Endodermal cell (in vitro differentiated cells): ENCODE measurements around the gene SCAND1. TPM values are rescaled to one million over a fixed set of nuclear protein-coding genes. Genes with fewer than 3 reads are reported as not detected.
"Not testable (repeated sequence)": the region's sequence is repeated elsewhere in the genome, so short reads cannot be mapped to it uniquely, and the experiment has no call there.

Source experiments
- DNase-seq: peaks from one replicate; pipeline ENCODE4 v3.0.0-alpha.2; 2017
- H3K27ac ChIP-seq: 2 replicates; pipeline ENCODE4 v1.5.1; 2013; ENCODE audit warnings: mild to moderate bottlenecking, low read depth, low read length, moderate library complexity
- H3K27me3 ChIP-seq: 2 replicates; pipeline ENCODE4 v1.6.1; 2013; ENCODE audit warnings: mild to moderate bottlenecking, low read length, moderate library complexity; ENCODE audit not compliant: insufficient read depth, control insufficient read depth, poor library complexity, severe bottlenecking
- H3K36me3 ChIP-seq: 2 replicates; pipeline ENCODE4 v1.7.0; 2013; ENCODE audit warnings: mild to moderate bottlenecking, low read length, moderate library complexity; ENCODE audit not compliant: control insufficient read depth, insufficient read depth
- H3K4me1 ChIP-seq: one replicate; pipeline ENCODE4 v1.7.0; 2013; ENCODE audit warnings: low read length; ENCODE audit not compliant: control insufficient read depth, insufficient read depth
- H3K4me3 ChIP-seq: 2 replicates; pipeline ENCODE4 v1.5.1; 2013; ENCODE audit warnings: mild to moderate bottlenecking, low read length, moderate library complexity
- H3K9ac ChIP-seq: 2 replicates; pipeline ENCODE4 v1.6.1; 2013; ENCODE audit warnings: mild to moderate bottlenecking, low read length, moderate library complexity; ENCODE audit not compliant: poor library complexity, severe bottlenecking; ENCODE audit errors: extremely low read depth
- H3K9me3 ChIP-seq: 2 replicates; pipeline ENCODE4 v1.6.1; 2013; ENCODE audit warnings: mild to moderate bottlenecking, low read length, moderate library complexity; ENCODE audit not compliant: control insufficient read depth
- H3K27ac Mint-ChIP-seq: 2 replicates; pipeline ENCODE4 v1.8.0; 2020; ENCODE audit warnings: mixed read lengths
- H3K27me3 Mint-ChIP-seq: 2 replicates; pipeline ENCODE4 v1.8.0; 2021; ENCODE audit warnings: mild to moderate bottlenecking, mixed read lengths; ENCODE audit not compliant: insufficient read depth
- H3K36me3 Mint-ChIP-seq: 2 replicates; pipeline ENCODE4 v1.8.0; 2020; ENCODE audit warnings: low read depth, mixed read lengths
- H3K4me1 Mint-ChIP-seq: 2 replicates; pipeline ENCODE4 v1.8.0; 2020; ENCODE audit warnings: mixed read lengths
- H3K4me3 Mint-ChIP-seq: 2 replicates; pipeline ENCODE4 v1.8.0; 2020; ENCODE audit warnings: mild to moderate bottlenecking, moderate library complexity, mixed read lengths
- H3K9me3 Mint-ChIP-seq: 2 replicates; pipeline ENCODE4 v1.8.0; 2020; ENCODE audit warnings: mild to moderate bottlenecking, mixed read lengths
- WGBS, 2 experiments: methylation state at CpG; one replicate each; pipeline versions ENCODE4 v1.1.5 to v1.1.7; 2013; ENCODE audit warnings: missing lambda C conversion rate in 2 of 2, mixed read lengths in 1 of 2; ENCODE audit not compliant: insufficient coverage in 1 of 2, insufficient read length in 1 of 2; 5-methylcytosine and 5-hydroxymethylcytosine counted together
- total RNA-seq, 2 donors: library from RNA; stranded (reverse); fragmentation: NEBNext Ultra II Directional in 1 of 2; extraction: Animal tissue kit (Norgen Biotek cat#: 25700) in 1 of 2; gene quantifications; 2 replicates in 1 of 2; 3 replicates in 1 of 2; pipeline ENCODE4 v1.2.1, GENCODE V29; 2021
- TF ChIP-seq, protein P1 (sequence below): fragments of 200-600 bp; sonication (generic); conservative IDR thresholded peaks from 2 replicates; pipeline ENCODE4 v1.5.0; 2021; ENCODE audit warnings: antibody characterized with exemption, mild to moderate bottlenecking

SCAND1 gene
- total RNA-seq, 2 donors from 2014 or later: 56.3 to 59.5 TPM

DNA sequence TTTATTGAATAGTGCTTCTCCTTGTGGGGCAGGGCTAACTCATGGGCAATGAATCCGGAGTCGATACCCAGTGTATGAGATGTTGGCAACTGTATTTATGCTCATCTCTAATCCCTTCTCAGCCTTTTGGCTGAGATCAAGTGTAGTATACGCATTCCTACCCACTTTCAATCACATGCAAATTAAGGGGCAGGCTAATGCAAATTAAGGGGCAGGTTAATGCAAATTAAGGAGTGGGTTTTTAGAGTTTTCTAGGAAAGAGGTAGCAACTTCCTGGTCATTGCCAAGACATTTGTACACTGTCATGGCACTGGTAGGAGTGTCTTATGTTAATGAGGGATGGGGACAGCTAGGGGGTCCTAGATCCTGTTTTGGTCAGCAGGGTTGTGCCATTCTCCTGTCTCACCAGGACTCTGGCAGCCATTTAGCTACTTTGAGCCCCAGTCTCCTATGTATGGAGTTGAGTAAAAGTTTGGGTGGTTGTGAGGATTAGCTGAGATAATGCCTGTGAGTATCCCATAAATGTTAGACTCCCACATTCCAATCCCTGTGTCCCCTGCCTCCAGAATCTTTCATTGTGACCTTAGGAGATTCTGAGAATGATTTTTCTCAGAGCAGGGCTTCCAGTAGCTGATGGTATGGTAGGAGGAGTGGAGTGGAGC lies 13.8 kb upstream of the SCAND1 start, which contains the start of gene CNBD2:
Gene CNBD2 (plus strand): TSS at position 612 of the 662 bp plus-strand sequence. CDS start 173 bp downstream, outside the sequence.
- no peak for DNase-seq
- no peak within 1 kb of the TSS for H3K27ac ChIP-seq
- H3K4me1 Mint-ChIP-seq: peaks cover 6% of the 10 kb centered on the region
- peaks cover 9% of the 10 kb centered on the region for H3K9me3 ChIP-seq
- H3K9me3 Mint-ChIP-seq: peaks cover 10% of the 10 kb centered on the region
- no peaks in the 10 kb centered on the region for H3K36me3 ChIP-seq
- no peak within 1 kb of the TSS for H3K9ac ChIP-seq
- no peaks in the 10 kb centered on the region for H3K27me3 ChIP-seq
- H3K4me3 Mint-ChIP-seq: no peak within 1 kb of the TSS
- H3K27ac Mint-ChIP-seq: no peak within 1 kb of the TSS
- TF ChIP-seq, protein P1, sequence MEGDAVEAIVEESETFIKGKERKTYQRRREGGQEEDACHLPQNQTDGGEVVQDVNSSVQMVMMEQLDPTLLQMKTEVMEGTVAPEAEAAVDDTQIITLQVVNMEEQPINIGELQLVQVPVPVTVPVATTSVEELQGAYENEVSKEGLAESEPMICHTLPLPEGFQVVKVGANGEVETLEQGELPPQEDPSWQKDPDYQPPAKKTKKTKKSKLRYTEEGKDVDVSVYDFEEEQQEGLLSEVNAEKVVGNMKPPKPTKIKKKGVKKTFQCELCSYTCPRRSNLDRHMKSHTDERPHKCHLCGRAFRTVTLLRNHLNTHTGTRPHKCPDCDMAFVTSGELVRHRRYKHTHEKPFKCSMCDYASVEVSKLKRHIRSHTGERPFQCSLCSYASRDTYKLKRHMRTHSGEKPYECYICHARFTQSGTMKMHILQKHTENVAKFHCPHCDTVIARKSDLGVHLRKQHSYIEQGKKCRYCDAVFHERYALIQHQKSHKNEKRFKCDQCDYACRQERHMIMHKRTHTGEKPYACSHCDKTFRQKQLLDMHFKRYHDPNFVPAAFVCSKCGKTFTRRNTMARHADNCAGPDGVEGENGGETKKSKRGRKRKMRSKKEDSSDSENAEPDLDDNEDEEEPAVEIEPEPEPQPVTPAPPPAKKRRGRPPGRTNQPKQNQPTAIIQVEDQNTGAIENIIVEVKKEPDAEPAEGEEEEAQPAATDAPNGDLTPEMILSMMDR: no peak
- peaks cover 4% of the 10 kb centered on the region for H3K27me3 Mint-ChIP-seq
- H3K36me3 Mint-ChIP-seq: no peaks in the 10 kb centered on the region
- no peaks in the 10 kb centered on the region for H3K4me1 ChIP-seq
- 90 to 100% methylated on average over 2 to 3 of the region's 3 CpGs for WGBS, 2 experiments
- no peak within 1 kb of the TSS for H3K4me3 ChIP-seq

DNA sequence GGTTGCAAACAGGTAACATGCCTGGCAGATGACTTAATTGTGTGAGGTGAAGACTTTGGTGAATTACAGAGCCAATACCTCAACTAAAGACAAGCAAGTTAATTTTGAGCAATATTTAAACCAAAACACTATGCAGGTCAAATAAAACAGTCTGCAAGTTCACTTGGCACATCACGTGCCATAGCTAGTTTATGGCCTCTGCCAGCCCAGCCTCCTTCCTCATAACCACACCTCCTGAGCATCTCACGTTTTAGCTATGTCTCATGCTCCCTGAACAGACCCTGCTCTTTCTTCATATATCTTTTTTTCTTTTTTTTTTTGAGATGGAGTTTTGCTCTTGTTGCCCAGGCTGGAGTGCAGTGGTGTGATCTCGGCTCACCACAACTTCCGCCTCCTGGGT lies 9.6 kb upstream of the SCAND1 start:
- H3K27ac ChIP-seq: no peak overlapping the region
- peaks cover 25% of the 10 kb centered on the region for H3K27me3 Mint-ChIP-seq
- no peak overlapping the region for H3K27ac Mint-ChIP-seq
- no peaks in the 10 kb centered on the region for H3K4me1 ChIP-seq
- no peaks in the 10 kb centered on the region for H3K36me3 Mint-ChIP-seq
- no peak overlapping the region for H3K4me3 Mint-ChIP-seq
- no peak overlapping the region for H3K4me3 ChIP-seq
- no peak for DNase-seq
- H3K36me3 ChIP-seq: no peaks in the 10 kb centered on the region
- no peaks in the 10 kb centered on the region for H3K9me3 ChIP-seq
- peaks cover 10% of the 10 kb centered on the region for H3K27me3 ChIP-seq
- H3K4me1 Mint-ChIP-seq: peaks cover 6% of the 10 kb centered on the region
- 91 to 100% methylated on average over 3 to 4 of the region's 4 CpGs for WGBS, 2 experiments
- TF ChIP-seq, protein P1: no peak
- H3K9me3 Mint-ChIP-seq: no peaks in the 10 kb centered on the region
- no peak overlapping the region for H3K9ac ChIP-seq

DNA sequence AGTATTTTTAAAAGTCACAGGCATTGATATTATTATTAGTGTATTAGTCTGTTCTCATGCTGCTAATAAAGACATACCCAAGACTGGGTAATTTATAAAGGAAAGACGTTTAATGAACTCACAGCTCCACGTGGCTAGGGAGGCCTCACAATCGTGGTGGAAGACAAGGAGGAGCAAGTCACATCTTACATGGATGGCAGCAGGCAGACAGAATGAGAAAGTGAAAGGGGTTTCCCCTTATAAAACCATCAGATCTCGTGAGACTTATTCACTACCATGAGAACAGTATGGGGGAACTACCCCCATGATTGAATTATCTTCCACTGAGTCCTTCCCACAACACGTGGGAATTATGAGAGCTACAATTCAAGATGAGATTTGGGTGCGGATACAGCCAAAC lies 5.0 kb upstream of the SCAND1 start:
- not testable (repeated sequence) for DNase-seq, H3K27ac ChIP-seq, H3K9ac ChIP-seq, H3K27ac Mint-ChIP-seq, H3K4me3 Mint-ChIP-seq, H3K9me3 Mint-ChIP-seq, H3K4me3 ChIP-seq, H3K36me3 Mint-ChIP-seq, H3K4me1 ChIP-seq, H3K9me3 ChIP-seq, H3K4me1 Mint-ChIP-seq, H3K36me3 ChIP-seq, H3K27me3 ChIP-seq
- 95 to 96% methylated on average over 4 to 6 of the region's 6 CpGs for WGBS, 2 experiments
- peaks cover 39% of the 10 kb centered on the region for H3K27me3 Mint-ChIP-seq

DNA sequence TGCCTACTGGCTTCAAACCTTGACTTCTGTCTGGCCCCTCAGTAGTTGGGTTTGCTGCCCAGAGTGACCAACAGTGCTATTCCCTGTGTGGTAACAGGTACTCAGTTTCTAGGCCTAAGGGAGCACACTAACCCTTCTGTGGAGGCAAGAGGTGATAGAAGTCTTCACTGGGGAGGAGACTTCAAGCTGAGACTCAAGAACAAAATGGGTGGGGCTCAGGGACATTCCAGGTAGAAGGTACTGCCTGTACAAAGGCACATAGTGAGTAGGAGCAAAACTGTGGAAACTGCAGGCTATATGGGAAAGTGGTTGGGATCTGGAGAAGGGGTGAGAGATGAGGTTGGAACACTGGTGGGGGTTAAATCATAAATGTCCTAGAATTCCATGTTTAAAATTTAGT lies 2.3 kb upstream of the SCAND1 start:
- Histone ChIP-seq H3K9ac (no peak overlapping the region), H3K9me3 (no peaks in the 10 kb centered on the region), H3K36me3 (peaks cover 3% of the 10 kb centered on the region), H3K27ac (no peak overlapping the region), H3K27me3 (peaks cover 7% of the 10 kb centered on the region), H3K4me1 (no peaks in the 10 kb centered on the region), H3K4me3 (no peak overlapping the region)
- Mint-ChIP-seq H3K36me3 (no peaks in the 10 kb centered on the region), H3K4me1 (peaks cover 9% of the 10 kb centered on the region), H3K4me3 (no peak overlapping the region), H3K27ac (no peak overlapping the region), H3K9me3 (no peaks in the 10 kb centered on the region), H3K27me3 (peaks cover 37% of the 10 kb centered on the region)
- TF ChIP-seq, protein P1: no peak
- no peak for DNase-seq
